MG63 (cell line): ENCODE data around the gene VWC2L. TPM values are rescaled to one million over a fixed set of nuclear protein-coding genes. Genes with fewer than 3 reads are reported as not detected.

ENCODE experiments used
- DNase-seq: peaks from one replicate; pipeline ENCODE4 v3.0.0-alpha.2; 2020
- H3K27me3 ChIP-seq: fragments of 250-450 bp; sonication (Bioruptor Pico); 2 replicates; pipeline ENCODE4 v1.5.1; 2020; ENCODE audit warnings: mild to moderate bottlenecking, moderate library complexity
- H3K36me3 ChIP-seq: fragments of 250-450 bp; sonication (Bioruptor Pico); 2 replicates; pipeline ENCODE4 v1.5.1; 2020; ENCODE audit warnings: mild to moderate bottlenecking, moderate library complexity
- H3K4me3 ChIP-seq: fragments of 250-450 bp; sonication (Bioruptor Pico); 2 replicates; pipeline ENCODE4 v1.5.1; 2020; ENCODE audit warnings: mild to moderate bottlenecking, moderate library complexity
- H3K9me3 ChIP-seq: fragments of 250-450 bp; sonication (Bioruptor Pico); 2 replicates; pipeline ENCODE4 v1.5.1; 2020; ENCODE audit warnings: mild to moderate bottlenecking, moderate library complexity
- total RNA-seq: library from RNA; depleted of rRNA; stranded (reverse); fragments of >200 nt; shearing (Covaris generic); gene quantifications from 2 replicates; pipeline ENCODE4 v1.2.3, GENCODE V29; 2014; ENCODE audit warnings: low replicate concordance; rRNA removed

The VWC2L gene
- not detected in 2 replicates for total RNA-seq

DNA sequence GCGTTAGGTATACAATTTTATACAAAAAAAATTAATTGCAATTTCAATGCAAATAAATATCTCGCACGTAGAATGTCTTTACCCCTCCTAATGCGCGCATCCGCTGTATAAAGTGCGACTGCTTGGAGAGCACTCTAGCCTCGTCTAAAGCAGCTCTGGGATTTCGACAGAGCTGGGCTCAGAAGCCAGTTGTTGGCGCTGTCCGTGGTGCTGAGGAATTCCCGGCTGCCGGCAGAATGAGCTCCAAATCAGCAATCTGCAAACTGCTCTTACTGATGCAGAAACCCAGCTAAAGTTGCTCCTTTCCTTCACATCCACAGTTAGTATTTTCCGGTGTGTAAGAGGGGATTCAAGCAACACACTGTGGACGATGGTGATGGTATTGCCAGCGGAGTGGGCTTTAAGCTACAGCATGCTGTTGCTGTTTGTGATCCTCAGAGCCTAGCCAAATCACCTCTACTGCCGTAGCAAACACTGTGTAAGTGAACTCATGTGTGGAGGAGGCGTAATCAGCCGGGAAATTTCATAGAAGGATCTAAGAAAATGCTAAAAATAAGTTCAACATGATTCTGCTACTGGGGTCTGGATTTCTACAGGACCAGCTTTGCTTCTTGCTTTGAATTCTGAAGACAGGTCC, at the start of gene VWC2L:
Gene VWC2L, plus strand, starts transcription at position 137 of the 637 bp plus-strand sequence. CDS start 3,140 bp downstream, outside the sequence.
- no peaks in the 10 kb centered on the region for H3K27me3 ChIP-seq
- H3K9me3 ChIP-seq: no peaks in the 10 kb centered on the region
- DNase-seq: peak; percentile 65
- H3K36me3 ChIP-seq: no peaks in the 10 kb centered on the region
- H3K4me3 ChIP-seq: no peak within 1 kb of the TSS

DNA sequence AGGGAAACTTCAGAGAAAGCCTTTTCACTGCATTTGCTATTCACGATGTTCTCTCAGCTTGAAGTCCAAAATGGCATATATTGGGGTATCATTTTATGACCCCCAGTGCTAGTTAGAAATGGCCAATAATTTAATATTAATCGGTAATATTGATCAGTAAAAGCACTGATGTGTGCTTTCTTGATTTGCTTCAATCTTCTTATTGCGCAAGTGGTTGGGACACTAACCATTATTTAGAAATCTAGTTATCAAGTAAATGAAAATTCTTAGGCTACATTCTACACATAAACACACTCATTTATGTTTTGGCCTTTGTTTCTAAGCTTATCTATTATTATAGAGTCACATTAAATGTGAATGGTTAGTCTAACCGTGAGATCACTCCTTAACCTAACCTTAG, 49.7 kb upstream of the VWC2L start:
- no peak overlapping the region for H3K4me3 ChIP-seq
- H3K9me3 ChIP-seq: no peaks in the 10 kb centered on the region
- no peaks in the 10 kb centered on the region for H3K36me3 ChIP-seq
- H3K27me3 ChIP-seq: no peaks in the 10 kb centered on the region
- DNase-seq: no peak

DNA sequence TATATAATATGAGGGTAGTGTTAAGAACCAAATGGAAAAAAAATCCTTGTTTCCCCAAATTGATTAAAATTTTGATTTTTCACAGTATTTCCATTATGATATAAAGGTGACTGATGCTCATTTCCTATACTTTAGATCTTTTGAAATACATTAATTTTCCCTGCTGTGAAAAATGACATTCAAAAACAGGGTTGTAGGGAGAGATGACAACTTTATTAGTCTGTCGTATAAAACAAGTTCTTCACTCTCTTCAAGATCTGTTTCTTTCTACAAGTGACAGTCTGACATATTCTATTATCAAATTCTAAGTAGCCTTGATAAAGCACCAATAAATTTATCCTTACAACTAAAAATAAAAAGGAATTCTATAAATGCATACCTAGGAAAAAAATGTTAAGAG, 45.3 kb upstream of the VWC2L start:
- H3K36me3 ChIP-seq: no peaks in the 10 kb centered on the region
- no peak overlapping the region for H3K4me3 ChIP-seq
- H3K27me3 ChIP-seq: no peaks in the 10 kb centered on the region
- no peaks in the 10 kb centered on the region for H3K9me3 ChIP-seq
- DNase-seq: no peak

DNA sequence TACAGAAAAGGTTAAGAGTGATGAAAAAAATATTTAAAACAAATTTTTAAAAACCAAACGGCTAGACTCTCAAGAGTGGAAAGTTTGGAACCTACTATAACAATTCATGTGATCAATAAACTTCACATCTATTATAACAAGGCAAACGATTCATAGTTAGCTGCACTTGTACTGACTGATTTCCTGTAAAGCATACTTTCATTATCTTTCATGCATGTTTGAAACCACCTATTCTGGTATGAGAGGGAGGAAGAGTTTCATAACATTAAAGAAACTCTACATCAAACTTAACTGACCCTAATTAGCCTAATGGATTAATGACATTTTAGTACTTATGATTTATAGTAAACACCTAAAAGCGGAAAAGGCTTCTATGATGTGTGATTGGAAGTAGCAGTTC, 43.7 kb upstream of the VWC2L start:
- DNase-seq: no peak
- Histone ChIP-seq H3K4me3 (no peak overlapping the region), H3K9me3 (no peaks in the 10 kb centered on the region), H3K27me3 (no peaks in the 10 kb centered on the region), H3K36me3 (no peaks in the 10 kb centered on the region)

DNA sequence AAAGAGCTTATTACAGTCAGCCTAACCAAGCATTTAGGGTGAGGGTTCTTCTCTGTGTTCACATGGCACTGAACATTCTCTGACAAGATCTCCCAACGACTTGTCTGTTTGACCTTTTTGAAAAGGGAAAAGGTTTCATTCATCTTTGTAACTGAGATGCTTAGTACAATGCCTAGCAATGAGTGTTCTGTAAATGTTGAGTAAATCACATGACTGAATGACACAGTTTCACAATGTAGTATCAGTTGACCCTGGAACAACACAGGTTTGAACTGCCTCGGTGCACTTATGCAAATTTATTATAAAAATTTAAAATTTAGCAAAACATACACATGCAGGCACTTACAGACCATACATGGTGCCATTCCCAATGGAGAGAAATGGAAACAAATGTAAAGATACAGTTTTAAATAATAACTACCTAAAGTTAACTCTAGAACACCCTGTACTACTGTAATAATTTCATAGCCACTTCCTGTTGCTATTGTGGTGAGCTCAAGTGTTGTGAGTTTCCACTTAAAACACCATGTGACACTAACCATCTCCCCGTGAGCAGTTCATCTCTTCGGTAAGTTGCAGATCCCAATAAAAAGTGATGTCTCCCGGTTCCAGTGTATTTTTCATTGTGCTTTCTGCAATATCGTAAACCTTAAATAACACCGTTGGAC, 34.1 kb upstream of the VWC2L start:
- Histone ChIP-seq H3K36me3 (no peaks in the 10 kb centered on the region), H3K4me3 (no peak overlapping the region), H3K9me3 (no peaks in the 10 kb centered on the region), H3K27me3 (no peaks in the 10 kb centered on the region)
- DNase-seq: no peak

DNA sequence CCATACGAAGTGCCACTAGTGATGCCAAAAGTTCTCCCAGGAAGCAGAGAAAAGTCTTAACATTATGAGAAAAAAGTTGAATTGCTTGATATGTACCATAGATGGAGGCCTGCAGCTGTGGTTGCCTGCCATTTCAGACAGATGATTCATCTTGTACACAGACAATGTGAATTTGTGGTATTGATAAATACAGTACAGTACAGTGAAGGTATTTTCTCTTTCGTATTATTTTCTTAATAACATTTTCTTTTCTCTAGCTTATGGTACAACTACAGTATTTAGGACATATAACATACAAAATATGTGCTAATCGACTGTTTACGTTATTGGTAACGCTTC, 33.6 kb upstream of the VWC2L start:
- Histone ChIP-seq H3K36me3 (no peaks in the 10 kb centered on the region), H3K9me3 (no peaks in the 10 kb centered on the region), H3K27me3 (no peaks in the 10 kb centered on the region), H3K4me3 (no peak overlapping the region)
- peak; percentile 9 for DNase-seq

DNA sequence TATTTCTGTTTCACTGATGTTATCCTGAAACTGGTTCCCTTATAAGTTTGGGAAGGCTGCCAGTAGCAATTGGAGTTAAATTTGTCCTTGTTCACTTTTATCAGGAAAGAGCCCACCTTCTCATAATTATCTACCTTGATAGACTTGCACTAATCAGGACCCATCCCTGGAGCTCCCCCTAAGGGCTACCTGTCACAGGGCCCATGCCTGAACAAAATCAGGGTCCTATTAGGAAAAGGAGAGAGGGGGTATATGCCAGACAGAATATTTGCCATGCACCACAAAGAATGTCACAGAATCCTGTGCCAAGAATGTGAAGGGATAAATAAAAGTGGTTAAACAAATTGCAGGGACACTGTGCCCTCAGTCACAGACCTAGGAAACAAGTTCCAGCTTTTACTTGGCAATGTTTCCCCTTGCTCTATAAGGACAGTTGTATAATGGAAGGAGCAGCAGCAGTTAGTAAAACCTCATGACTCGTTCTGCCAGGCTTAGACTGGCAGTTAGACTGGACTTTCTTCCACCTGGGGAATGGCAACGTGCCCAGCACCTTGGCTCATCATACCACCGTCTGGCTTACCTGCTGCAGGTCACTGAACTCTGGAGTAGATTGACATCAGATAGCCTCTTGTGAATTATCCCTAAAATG, 32.3 kb upstream of the VWC2L start:
- H3K27me3 ChIP-seq: no peaks in the 10 kb centered on the region
- H3K36me3 ChIP-seq: no peaks in the 10 kb centered on the region
- DNase-seq: no peak
- H3K4me3 ChIP-seq: no peak overlapping the region
- no peaks in the 10 kb centered on the region for H3K9me3 ChIP-seq

DNA sequence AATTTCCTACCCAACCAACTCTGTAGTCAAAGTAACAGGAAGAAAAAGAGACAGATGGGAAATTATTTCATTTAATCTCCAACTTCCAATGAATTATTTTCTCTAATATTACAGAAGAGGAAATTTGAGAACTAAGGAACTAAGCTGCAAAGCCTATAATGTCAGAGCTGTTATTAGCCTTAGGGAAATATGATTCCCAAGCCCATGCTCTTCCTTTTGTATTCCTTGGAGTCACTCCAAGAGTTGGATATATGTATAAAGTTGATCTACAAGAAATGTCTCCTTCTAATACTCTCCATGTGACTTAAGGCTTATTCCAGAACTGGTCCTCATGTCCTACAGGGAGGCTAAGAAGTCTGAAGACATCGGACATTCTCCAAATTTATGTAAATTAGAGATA, 31.6 kb upstream of the VWC2L start:
- DNase-seq: no peak

DNA sequence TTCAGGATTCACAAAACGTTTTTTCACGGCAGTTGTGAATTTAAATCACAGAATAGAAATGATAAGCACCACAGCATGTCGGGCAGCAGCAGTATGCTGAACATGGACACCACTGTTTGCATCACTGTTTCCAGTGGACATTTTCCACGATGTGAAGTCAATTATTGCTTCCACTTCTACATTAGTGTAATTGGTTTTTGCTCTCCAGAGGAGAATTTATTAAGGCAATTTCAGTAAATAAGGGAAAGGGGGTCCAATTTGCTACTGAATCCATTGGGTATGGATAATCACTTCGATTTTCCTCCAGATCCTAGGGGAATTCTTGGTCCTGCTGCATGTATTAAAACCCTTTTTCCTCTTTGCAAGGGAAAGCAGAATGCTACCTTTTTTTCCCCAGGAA, 30.2 kb upstream of the VWC2L start:
- Histone ChIP-seq H3K36me3 (no peaks in the 10 kb centered on the region), H3K27me3 (no peaks in the 10 kb centered on the region), H3K4me3 (no peak overlapping the region), H3K9me3 (no peaks in the 10 kb centered on the region)
- no peak for DNase-seq

More for the DNA sequence above, 31.6 kb upstream of the VWC2L start:
- Histone ChIP-seq H3K4me3 (no peak overlapping the region), H3K36me3 (no peaks in the 10 kb centered on the region), H3K9me3 (no peaks in the 10 kb centered on the region), H3K27me3 (no peaks in the 10 kb centered on the region)

DNA sequence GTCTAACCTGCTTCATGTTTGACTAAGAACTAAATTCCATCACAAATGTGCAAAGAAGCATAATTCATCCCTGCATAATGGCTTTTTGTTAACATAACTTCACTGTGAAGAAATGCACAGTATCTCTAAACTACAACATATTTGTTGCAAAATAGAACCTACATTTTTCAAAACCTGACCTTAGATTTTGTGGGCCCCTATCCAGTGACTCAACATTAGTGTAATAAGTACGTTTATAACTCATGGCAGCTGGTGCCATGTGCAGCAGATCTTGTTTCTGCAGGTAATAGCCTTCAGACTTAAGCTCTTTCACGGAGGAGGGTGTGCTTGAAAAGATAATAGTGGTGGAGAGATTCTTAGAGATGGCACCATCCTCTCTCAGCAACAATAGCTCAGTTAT, 28.6 kb upstream of the VWC2L start:
- no peak for DNase-seq
- Histone ChIP-seq H3K36me3 (no peaks in the 10 kb centered on the region), H3K27me3 (no peaks in the 10 kb centered on the region), H3K4me3 (no peak overlapping the region), H3K9me3 (no peaks in the 10 kb centered on the region)

DNA sequence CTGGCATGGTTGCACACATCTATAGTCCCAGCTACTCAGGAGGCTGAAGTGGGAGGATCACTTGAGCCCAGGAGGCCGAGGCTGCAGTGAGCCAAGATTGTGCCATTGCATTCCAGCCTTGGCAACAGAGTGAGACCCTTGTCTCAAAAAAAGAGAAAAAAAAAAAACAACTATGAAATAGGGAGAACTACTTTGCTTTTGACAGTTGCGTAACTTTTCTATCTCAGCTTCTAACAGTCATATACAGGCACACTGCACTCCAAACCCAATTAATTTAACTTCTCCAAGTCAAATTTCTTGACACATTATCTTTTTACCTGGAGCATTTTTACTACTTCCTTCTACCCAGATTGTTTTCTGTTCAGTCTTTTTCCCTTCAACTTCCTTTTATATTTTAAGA, 24.1 kb upstream of the VWC2L start:
- no peak overlapping the region for H3K4me3 ChIP-seq
- no peak for DNase-seq
- no peaks in the 10 kb centered on the region for H3K27me3 ChIP-seq
- H3K36me3 ChIP-seq: no peaks in the 10 kb centered on the region
- H3K9me3 ChIP-seq: no peaks in the 10 kb centered on the region

DNA sequence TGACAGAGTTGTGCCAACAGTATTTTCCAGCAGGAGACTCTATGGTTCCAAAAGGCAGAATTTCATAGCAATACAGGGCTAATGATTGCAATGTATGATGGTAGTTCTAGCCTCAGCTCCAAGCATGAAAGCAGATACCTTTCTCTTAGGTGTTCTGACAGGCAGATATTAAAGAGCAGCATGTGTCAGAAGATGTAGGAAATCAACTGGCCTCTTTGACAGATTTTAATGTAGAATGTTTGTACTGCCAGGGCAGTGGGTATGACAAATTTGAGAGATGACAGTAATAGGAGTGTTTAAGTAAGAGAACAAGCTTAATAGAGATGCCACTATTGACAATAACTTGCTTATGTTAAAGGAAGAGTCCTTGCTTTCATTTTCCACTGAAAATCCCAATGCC, 21.5 kb upstream of the VWC2L start:
- Histone ChIP-seq H3K27me3 (no peaks in the 10 kb centered on the region), H3K9me3 (no peaks in the 10 kb centered on the region), H3K36me3 (no peaks in the 10 kb centered on the region), H3K4me3 (no peak overlapping the region)
- no peak for DNase-seq

DNA sequence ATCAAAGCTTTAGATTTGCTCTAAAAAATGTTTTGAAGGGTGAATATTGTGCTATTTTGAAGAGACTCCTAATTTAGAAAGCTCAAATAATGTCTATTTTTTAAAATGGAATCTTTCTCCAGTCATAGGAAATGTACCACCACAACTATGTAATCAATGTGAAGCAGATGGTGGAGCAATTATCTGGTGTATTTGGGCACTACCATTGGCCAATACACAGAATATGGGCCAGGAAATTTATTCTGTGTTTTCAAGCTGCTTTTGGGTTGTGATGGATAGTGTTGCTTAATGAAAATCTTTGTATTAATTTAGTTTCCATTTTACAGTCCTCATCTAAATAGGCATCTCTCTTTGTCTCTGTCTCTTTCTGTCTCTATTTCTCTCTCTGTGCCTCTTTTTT, 17.1 kb upstream of the VWC2L start:
- H3K27me3 ChIP-seq: no peaks in the 10 kb centered on the region
- no peak overlapping the region for H3K4me3 ChIP-seq
- DNase-seq: no peak
- H3K9me3 ChIP-seq: no peaks in the 10 kb centered on the region
- H3K36me3 ChIP-seq: no peaks in the 10 kb centered on the region

DNA sequence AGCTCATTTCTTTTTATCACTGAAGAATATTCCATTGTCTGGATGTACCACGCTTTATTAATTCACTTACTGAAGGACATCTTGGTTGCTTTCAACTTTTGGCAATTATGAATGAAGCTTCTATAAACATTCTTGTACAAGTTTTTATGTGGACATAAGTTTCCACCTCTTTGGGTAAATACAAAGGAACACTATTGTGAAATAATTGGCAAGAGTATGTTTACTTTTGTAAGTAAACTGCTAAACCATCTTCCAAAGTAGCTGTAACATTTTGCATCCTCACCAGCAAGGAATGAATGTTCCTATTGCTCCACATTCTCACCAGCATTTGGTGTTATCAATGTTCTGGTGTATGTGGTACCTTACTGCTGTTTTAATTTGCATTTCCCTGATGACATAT, 15.8 kb upstream of the VWC2L start:
- Histone ChIP-seq H3K36me3 (no peaks in the 10 kb centered on the region), H3K27me3 (no peaks in the 10 kb centered on the region), H3K4me3 (no peak overlapping the region), H3K9me3 (no peaks in the 10 kb centered on the region)
- DNase-seq: no peak

DNA sequence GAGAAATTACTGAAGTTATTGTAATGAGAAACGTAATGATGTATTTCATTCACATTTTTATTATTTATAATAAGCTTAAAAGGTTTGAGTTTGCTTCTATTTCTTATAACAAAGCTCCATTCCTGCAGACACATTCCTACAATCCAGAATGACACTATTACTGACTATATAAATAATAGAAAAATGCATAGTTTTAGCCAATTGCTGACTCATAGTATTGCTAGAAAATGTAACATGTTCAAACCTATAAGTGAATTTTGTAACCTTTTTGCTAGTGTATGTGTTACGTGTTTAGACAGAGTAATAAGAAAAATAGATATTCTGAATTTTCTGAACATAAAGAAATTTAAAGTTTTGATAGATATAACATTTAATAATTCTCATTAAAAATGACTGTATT, 9.3 kb upstream of the VWC2L start:
- Histone ChIP-seq H3K27me3 (no peaks in the 10 kb centered on the region), H3K9me3 (no peaks in the 10 kb centered on the region), H3K4me3 (no peak overlapping the region), H3K36me3 (no peaks in the 10 kb centered on the region)
- DNase-seq: no peak

DNA sequence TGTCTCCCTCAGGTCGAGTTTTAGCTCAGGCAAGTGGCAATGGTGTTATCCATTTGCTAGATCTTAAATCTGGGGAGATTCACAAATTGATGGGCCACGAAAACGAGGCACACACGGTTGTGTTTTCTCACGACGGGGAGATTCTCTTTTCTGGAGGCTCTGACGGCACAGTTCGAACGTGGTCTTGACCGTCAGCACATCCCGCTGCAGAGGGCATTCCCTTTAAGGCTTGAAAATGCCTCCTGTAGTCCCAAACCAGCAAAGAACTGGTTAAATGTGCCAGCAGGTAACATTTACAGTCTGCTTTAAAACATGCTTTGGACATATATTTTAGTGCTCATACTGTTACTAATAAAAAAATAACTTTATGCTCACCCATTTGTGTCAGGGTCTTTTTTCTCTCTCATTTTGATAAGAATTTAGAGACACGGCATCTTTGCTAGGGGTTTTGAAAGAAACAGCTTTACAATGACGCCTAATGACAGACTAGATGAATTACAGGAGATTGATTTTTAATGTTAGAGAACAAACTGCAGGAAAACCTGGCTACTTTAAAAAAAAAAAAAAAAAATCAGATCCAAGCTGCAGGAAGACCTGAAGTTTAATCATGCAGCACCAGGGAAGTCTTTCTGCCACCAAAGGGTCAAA, 602 bp upstream of the VWC2L start:
- Histone ChIP-seq H3K4me3 (no peak overlapping the region), H3K27me3 (no peaks in the 10 kb centered on the region), H3K36me3 (no peaks in the 10 kb centered on the region), H3K9me3 (no peaks in the 10 kb centered on the region)
- DNase-seq: no peak

DNA sequence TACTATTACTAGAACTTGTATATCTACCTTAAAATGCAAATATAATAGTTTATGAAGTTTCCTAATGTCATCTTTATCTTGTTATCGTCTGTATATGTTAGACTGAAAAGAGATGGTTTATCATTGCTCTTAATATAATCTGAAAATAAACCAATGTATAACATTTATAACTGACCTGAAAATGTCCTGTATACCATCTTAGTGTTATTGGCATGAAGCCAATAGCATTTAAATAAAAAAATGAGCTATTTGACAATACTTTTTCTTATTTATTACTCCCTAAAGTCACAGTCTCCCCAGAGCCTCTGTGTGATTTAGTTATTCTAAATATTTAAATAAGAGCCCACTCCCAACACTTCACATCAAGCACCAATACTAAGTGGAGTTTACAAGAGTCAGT, 1.8 kb downstream of the VWC2L start:
- Histone ChIP-seq H3K4me3 (no peak overlapping the region), H3K36me3 (no peaks in the 10 kb centered on the region), H3K27me3 (no peaks in the 10 kb centered on the region), H3K9me3 (no peaks in the 10 kb centered on the region)
- no peak for DNase-seq

DNA sequence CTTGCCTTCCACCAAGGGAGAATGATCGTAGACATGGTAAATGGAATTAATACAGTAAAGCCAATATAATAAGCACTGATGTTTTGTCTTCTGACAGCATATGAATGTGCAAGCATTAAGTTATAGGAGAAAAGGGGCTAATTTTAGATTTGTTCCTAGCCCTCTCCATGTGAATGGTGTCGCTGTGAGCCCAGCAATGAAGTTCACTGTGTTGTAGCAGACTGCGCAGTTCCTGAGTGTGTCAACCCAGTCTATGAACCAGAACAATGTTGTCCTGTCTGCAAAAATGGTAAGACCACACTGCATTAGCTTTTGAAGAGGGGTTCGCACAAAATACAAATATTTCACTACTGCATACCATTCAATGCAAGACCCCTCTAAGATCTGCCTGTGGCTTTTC, 25.6 kb downstream of the VWC2L start:
- H3K9me3 ChIP-seq: no peaks in the 10 kb centered on the region

More for the DNA sequence above, 25.6 kb downstream of the VWC2L start:
- no peaks in the 10 kb centered on the region for H3K27me3 ChIP-seq
- no peak for DNase-seq
- no peak overlapping the region for H3K4me3 ChIP-seq
- H3K36me3 ChIP-seq: no peaks in the 10 kb centered on the region
